Measurements from ENCODE around the gene OR10A4.
"Not testable (repeated sequence)": the region's sequence is repeated elsewhere in the genome, so short reads cannot be mapped to it uniquely, and the experiment has no call there.

The OR10A4 gene

DNA sequence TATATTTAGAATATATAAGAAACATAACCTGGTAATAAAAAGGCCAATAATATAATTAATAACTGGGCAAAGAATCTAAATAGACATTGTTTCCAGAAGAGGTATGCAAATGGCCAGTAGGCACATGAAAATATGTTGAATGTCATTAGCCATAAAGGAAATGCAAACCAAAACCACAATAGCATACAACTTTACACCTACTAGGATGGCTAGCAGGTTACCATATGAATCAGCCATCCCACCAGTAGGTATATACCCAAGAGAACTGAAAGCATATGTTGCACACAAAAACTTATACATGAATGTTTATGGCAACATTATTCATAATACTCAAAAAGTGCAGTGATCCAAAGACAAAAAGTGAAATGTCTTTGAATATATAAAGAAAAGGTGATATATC is 18.6 kb downstream of the OR10A4 start:
- no peak for DNase-seq (ENCODE audit: low read depth in 2 of 2, low spot score in 1 of 2)

DNA sequence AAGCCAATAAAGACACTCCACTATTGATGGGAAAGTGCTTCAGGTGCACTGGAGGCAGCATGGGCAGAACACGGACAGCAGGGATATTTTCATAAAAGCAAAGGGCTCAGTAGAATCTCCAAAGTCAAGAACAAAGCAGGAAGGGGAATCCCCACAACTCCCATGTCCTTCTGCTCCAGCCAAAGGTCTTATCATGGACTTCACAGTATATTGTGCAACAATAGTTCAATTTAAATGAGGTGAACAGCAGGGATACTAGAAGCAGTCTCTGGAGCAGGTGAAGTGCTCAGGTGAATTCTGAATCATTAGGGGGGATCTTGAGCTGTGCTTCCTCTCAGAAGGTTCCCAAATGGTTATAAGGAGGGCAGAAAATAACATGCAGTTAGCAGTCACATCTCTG is 22.5 kb downstream of the OR10A4 start:
- DNase-seq (ENCODE audit: low read depth in 2 of 2, low spot score in 1 of 2) = no peak

DNA sequence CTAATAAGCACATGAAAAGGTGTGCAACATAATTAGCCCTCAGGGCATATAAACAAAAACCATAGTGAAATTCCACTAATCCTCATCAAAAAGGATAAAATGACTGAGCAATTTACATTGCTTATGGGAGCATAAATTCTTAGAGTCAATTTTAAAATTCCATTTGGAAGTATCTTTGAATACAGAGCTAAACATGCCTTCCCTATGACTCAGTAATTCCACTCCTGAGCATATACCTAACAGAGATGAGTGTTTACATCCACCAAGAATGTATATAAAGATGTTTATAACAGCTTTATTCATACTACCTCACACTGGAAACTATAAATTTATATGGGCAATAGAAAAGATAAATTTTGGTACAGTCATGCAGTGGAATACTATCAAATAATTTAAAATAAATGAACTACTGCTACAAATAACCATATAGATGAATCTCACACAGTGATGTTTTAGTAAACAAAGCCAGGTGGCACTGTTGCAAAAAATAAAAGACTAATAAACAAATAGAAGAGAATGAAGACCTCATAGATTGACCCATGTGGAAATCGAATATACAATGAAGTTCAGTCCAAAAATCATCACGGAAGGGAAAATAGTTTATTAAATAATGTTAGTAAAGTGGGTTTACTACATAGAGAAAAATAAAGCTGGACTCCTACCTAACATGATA is 24.0 kb downstream of the OR10A4 start:
- no peak for DNase-seq (ENCODE audit: low read depth in 2 of 2, low spot score in 1 of 2)

DNA sequence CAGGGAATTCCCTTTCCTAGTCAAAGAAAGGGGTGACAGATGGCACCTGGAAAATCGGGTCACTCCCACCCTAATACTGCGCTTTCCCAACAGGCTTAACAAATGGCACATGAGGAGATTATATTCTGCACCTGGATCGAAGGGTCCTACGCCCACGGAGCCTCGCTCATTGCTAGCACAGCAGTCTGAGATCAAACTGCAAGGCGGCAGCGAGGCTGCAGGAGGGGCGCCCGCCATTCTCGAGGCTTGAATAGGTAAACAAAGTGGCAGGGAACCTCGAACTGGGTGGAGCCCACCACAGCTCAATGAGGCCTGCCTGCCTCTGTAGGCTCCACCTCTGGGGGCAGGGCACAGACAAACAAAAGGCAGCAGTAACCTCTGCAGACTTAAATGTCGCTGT is 28.4 kb downstream of the OR10A4 start:
- DNase-seq (ENCODE audit: low read depth in 2 of 2, low spot score in 1 of 2) = not testable (repeated sequence)

DNA sequence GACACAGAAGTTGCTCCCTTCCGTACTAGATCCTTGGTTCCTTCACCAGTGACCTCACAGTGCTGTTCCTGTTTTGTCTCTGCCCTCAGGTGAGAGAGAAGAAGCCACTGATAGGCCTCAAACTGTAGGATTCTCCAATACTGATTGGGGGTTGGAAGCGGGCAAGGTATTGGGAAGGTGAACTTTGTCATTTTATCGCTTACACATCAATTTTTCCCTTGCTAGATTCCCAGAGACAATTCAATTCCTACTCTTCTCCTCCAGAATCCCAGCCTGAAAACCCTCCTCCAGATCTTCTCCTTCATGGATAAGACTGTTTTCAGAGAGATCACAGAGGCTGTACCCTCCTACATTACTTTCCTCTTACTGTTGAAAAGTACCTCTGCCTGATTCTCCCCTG is 35.0 kb downstream of the OR10A4 start:
- no peak for DNase-seq (ENCODE audit: low read depth in 2 of 2, low spot score in 1 of 2)

DNA sequence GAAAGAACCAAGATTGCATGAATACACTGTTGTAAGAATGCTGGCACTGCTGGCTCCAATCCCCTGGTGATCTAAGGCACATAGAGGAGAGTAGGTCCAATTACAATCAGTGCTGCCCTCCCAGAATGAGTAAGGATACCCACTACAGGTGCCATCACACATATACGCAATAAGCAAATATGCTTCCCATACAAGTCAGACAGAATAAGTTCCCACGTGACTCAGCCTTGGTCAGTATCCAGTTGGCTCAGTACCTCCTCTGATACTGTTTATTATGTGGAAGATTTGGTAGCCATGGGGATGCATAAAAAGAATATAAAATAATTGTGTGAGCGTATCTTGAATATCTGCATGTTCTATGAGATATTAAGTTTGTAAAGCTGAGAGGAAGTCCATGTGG is 35.5 kb downstream of the OR10A4 start:
- no peak for DNase-seq (ENCODE audit: low read depth in 2 of 2, low spot score in 1 of 2)

DNA sequence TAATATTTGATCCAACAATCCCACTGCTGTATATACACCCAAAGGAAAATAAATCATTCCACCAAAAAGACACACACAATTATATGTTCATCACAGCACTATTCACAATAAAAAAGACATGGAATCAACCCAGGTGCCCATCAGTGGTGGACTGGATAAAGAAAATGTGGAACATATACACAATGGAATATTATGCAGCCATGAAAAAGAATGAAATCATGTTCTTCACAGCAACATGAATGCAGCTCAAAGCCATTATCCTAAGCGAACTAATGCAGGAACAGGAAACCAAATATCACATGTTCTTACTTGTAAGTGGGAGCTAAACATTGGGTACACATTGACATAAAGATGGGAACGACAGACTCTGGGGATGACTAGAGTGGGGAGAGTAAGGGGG is 43.3 kb downstream of the OR10A4 start:
- no peak for DNase-seq (ENCODE audit: low read depth in 2 of 2, low spot score in 1 of 2)

DNA sequence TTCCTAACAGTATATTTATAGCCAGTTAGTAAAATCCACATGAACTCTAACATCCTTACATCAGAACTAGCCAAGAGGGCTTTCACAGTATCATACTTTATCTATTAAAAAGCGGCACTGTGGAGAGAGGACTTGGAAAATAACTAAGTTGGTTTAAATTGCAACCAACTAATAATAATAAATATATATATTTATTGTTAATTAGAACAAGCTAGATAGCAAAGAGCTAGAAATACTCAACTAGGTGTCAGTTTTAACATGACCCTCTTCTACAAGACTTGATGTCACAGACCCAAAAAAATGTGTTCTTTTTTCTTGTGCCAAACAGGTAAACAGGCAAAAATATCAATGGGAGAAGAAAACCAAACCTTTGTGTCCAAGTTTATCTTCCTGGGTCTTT is 44.3 kb downstream of the OR10A4 start, which contains the start of gene OR2D3:
Gene OR2D3, plus strand, starts transcription at position 301 of the 400 bp plus-strand sequence. Its CDS starts 0 bp downstream, at position 301.
- no peak for DNase-seq (ENCODE audit: low read depth in 2 of 2, low spot score in 1 of 2)

DNA sequence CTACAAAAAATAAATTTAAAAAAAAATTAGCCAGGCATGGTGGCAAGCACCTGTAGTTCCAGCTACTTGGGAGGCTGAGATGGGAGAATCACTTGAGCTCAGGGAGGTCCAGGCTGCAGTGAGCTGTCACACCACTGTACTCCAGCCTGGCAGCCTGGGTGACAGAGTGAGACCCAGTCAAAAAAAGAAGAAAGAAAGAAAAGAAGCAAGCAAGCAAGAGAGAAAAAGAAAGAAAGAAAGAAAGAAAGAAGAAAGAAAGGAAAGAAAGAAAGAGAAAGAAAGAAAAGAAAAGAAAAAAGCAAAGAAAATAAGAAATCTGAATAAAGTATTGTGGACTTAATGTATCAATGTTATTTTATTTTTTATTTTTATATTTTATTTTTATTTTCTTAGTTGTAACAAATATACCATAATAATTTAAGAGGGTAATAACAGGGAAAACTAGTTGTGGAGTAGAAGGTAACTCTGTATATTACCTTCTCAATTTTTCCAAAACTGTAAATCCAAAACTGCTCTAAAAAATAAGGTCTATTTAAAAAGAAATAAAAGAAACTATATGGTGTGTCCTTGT is 48.7 kb downstream of the OR10A4 start:
- no peak for DNase-seq (ENCODE audit: low read depth in 2 of 2, low spot score in 1 of 2)

DNA sequence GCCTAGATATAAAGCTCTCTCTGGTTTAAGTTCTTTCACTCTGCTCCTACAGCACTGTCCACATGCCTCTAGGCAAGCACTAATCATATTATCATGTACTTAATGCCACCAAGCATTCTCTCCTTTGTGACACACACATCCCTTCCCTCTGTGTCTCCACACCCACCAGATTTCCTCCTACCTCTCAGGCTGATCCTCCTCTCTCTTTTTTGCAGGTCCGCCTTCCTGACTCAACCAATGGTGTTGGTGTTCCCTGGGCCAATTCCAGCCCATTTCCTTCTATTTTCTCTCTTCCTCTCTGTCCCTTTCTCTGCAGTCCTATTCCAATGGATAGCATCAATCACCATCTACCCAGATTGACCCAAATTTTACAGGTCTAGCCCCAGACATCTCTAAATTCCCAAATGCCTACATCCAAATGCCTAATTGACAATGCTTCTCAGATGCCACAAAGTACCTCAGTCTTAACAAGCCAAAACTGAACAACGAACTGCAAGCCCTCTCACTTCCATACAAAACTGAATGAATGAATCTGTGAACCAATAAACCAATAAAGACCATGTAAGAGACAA is 49.3 kb downstream of the OR10A4 start:
- no peak for DNase-seq (ENCODE audit: low read depth in 2 of 2, low spot score in 1 of 2)

DNA sequence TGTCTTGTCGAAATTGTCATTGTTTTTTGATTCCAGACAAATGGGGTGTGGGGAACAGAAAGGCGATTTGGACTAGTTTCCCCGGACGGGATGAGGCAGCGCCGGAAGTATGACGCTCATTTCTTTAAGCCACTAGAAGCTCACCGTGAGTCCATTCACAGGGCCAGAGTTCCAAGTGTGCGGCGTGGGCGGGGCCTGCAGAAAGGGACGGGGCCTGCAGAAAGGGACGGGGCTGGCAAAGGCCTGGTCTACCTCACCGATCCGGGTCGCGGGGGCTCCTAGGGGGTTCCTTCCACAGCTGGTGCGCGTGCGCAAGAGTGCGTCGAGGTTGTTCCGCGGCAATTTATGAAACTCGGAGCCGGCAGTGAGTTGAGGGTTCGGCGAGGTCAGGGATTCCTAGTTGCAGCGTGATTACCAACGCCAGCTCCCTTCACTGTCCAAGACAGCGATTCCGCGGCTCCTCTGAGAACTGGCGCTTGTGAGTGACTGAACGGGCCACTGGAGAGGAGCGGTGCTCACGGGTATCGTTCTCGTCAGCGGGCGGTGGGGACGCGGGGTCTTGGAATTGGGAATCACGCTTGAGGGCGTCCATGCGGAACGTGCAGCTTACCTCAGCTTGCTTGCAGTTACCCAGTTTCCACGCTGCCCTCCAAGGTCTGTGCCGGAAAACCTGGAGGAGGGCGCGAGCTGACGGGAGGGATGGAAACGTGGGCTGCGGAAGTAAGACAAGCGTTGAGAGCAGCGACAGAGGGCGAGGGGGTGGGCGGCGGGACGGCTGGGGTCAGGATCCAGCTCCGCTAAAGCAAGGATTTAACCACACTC is 50.0 kb downstream of the OR10A4 start, which contains the start of gene ZNF215:
Gene ZNF215, plus strand, starts transcription at position 219 of the 822 bp plus-strand sequence. CDS start 5,847 bp downstream, outside the sequence.
- peak in 1 of 2 donors; percentile 2 for DNase-seq (ENCODE audit: low read depth in 2 of 2, low spot score in 1 of 2)

DNA sequence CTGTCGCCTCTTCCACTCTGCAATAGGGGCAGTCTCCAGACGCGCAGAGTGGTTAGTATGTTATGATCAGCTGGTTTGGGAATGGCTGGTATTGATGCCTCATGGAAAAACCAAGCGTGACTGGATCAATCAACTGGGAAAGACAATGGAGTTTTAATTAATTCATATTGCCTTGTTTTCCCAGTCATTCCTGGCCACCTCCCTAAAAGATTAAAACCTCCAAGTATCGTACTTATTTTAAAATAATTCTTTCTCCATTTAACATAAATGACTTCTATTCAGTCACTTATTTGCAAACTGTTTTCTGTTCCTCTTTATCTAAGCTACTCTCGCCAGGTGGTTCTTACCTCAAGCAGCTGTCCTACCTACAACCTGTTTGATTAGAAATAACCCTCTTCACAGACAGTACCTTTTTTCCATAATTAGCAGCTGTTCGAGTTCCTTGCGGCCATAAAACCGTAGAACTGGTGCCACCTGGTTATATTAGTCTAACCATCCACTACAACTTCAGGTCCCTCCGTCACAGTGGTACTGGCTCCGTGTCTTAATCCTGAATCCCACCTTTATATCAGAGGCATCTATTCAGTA is 50.7 kb downstream of the OR10A4 start:
- DNase-seq (ENCODE audit: low read depth in 2 of 2, low spot score in 1 of 2) = no peak
